SU-DHL-6 (cell line): ENCODE measurements around the gene FSIP2.

Experiments
- CTCF ChIP-seq: fragments of 200-600 bp; sonication (generic); IDR thresholded peaks from one replicate; pipeline ENCODE4 v1.5.1; 2017; ENCODE audit warnings: antibody characterized with exemption, mild to moderate bottlenecking, low read length, moderate library complexity; ENCODE audit not compliant: insufficient read depth, poor library complexity, severe bottlenecking
- EZH2phosphoT487 ChIP-seq: fragments of 200-600 bp; sonication (generic), shearing (Covaris generic); conservative IDR thresholded peaks from 2 replicates; pipeline ENCODE4 v1.6.1; 2018; ENCODE audit warnings: mild to moderate bottlenecking, antibody characterized with exemption, low read length, moderate library complexity, mixed read lengths

GRCh38 chr2:185857691-185858090 is 119.1 kb downstream of the FSIP2 start:
- TF ChIP-seq CTCF, result no peak
- no peak for TF ChIP-seq EZH2phosphoT487
